ENCODE data around the gene UBE2I. TPM values are rescaled to one million over a fixed set of nuclear protein-coding genes. Genes with fewer than 3 reads are reported as not detected.

UBE2I gene
- total and polyA plus RNA-seq, 2 of the 4 experiments (the other 2 are of a cell fraction), result 30.8 to 140 TPM

DNA sequence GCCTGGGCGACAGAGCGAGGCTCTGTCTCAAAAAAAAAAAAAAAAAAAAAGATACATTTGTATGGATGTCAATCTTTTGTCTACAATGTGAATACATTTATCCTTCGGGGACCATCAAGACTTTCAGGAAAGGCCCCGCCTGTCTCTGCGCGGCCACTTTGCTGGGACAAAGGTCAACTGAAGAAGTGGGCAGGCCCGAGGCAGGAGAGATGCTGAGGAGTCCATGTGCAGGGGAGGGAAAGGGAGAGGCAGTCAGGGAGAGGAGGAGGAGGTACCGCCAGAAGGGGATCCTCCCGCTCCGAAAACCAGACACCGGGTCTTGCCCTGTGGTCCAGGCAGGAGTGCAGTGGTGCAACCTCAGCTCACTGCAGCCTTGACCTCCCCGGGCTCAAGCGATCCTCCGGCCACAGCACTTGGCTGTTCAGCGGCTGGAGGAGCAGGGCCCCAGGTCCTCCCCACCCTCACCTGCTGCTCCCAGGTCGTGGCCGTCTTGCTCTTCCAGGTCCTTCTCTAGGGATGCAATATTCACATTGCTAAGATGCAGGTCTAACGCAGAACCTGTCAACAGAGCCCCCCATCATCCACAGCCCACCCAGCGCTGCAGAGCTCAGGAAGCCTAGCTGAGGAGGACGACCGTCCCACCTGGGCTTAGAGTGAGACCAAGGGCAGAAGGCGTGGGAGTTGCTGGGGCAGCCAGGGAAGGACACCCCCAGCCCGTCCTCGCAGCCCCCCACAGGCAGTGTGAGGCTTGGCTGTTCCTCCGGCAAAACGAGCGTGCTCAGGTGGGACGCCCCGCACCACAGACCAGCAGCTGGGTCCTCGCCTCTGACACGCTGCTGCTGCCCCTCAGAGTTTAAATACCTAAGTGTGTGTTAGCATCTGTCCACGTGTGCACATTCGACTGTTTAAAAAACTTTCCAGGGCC, 61.9 kb downstream of the UBE2I start:
- Histone ChIP-seq H3K4me3 (ENCODE audit: insufficient read depth, low read depth, low read length) (no peak overlapping the region), H4K91ac (ENCODE audit: insufficient read depth, low read depth, low read length) (no peak overlapping the region), H4K20me1 (ENCODE audit: insufficient read depth, low read length) (no peaks in the 10 kb centered on the region; the same call in 1 of the 2 replicates), H3K4me1 (ENCODE audit: control insufficient read depth, insufficient read depth, low read length) (no peaks in the 10 kb centered on the region), H3K9me1 (ENCODE audit: insufficient read depth, low read length) (no peaks in the 10 kb centered on the region), H2AK5ac (ENCODE audit: low read depth, low read length) (no peak overlapping the region), H2BK15ac (ENCODE audit: low read depth, low read length) (no peak overlapping the region), H4K8ac (ENCODE audit: low read depth in 2 of 2, low read length in 2 of 2) (no peak overlapping the region), H3K4ac (ENCODE audit: low read depth, low read length) (no peak overlapping the region), H2BK5ac (ENCODE audit: low read depth, low read length, poor library complexity, severe bottlenecking) (no peak overlapping the region), H3K27ac (ENCODE audit: insufficient read depth, low read length) (no peak overlapping the region), H2BK120ac (ENCODE audit: low read depth, low read length) (no peak overlapping the region), H4K5ac (ENCODE audit: low read depth, low read length) (no peak overlapping the region), H3K18ac (ENCODE audit: low read depth, low read length) (no peak overlapping the region), H3K14ac (replicated peaks; ENCODE audit: low read depth, low read length) (no peak overlapping the region), H2AK9ac (replicated peaks; ENCODE audit: low read depth, low read length, poor library complexity) (no peak overlapping the region), H3K36me3 (ENCODE audit: control insufficient read depth, insufficient read depth, low read length) (peaks cover 33% of the 10 kb centered on the region), H3K9ac (ENCODE audit: low read depth, low read length) (no peak overlapping the region), H3K9me3 (ENCODE audit: control insufficient read depth, insufficient read depth, low read length) (no peaks in the 10 kb centered on the region), H3K23ac (ENCODE audit: low read depth, low read length) (no peak overlapping the region), H3K4me2 (ENCODE audit: low read depth, low read length) (no peak overlapping the region), H2BK20ac (ENCODE audit: low read depth, low read length) (no peak overlapping the region), H3K79me1 (ENCODE audit: low read depth in 1 of 2, low read length in 2 of 2) (peaks cover 0 to 12% of the 10 kb centered on the region in 2 experiments; a peak in 2 of 4 replicates), H2AFZ (replicated peaks; ENCODE audit: low read length, poor library complexity) (no peak overlapping the region), H3K27me3 (ENCODE audit: control insufficient read depth, insufficient read depth, low read length) (no peaks in the 10 kb centered on the region), H3K56ac (ENCODE audit: extremely low read depth, insufficient read depth, low read length) (no peak overlapping the region)
- no peak for ATAC-seq (ENCODE audit: low read depth)
- TF ChIP-seq RFX5 (IDR thresholded peaks at IDR 0.05; ENCODE audit: low read depth, low read length) (no peak), CEBPB (IDR thresholded peaks at IDR 0.05; ENCODE audit: low read depth, low read length) (no peak)
- 98% methylated on average over 8 of the region's 33 CpGs; no CpG with 5 or more reads in 1 of the 2 experiments for WGBS, 2 experiments (ENCODE audit: extremely low coverage in 2 of 2, insufficient read length in 1 of 2)
- dilution Hi-C loops (cut with HindIII; ENCODE audit: low sequenced_read_pairs, unreplicated experiment), result no loop called here
- DNase-seq, result no peak
- ChIA-PET POLR2A (ENCODE audit: unreplicated experiment) (no interaction called here), CTCF (no interaction called here)
- in situ Hi-C loops (cut with MboI; ENCODE audit: low sequenced_read_pairs), result no loop called here
- BruUV-seq (replicated peaks), result no TSS peak
- intact Hi-C loops (cut with micrococcal nuclease), result no loop called here
